Fibroblast of lung (primary cell): Measurements from ENCODE around the gene CD1D. TPM values are rescaled to one million over a fixed set of nuclear protein-coding genes. Genes with fewer than 3 reads are reported as not detected.

ENCODE experiments used
- DNase-seq, 2 donors: peaks; one replicate each; pipeline versions ENCODE4 v3.0.0 to v3.0.0-alpha.2; 2010; ENCODE audit warnings: low read depth in 2 of 2
- H2AFZ ChIP-seq: 2 replicates; pipeline ENCODE4 v1.5.1; 2012; ENCODE audit warnings: low read length, control low read depth, inconsistent platforms
- H3K27ac ChIP-seq: 2 replicates; pipeline ENCODE4 v1.5.1; 2011; ENCODE audit warnings: low read length, control low read depth; ENCODE audit not compliant: insufficient read depth
- H3K27me3 ChIP-seq: 2 replicates; pipeline ENCODE4 v1.5.1; 2011; ENCODE audit warnings: mild to moderate bottlenecking, low read length; ENCODE audit not compliant: control insufficient read depth, insufficient read depth
- H3K36me3 ChIP-seq: 2 replicates; pipeline ENCODE4 v1.5.1; 2011; ENCODE audit warnings: low read length; ENCODE audit not compliant: control insufficient read depth, insufficient read depth
- H3K4me1 ChIP-seq: 2 replicates; pipeline ENCODE4 v1.5.1; 2011; ENCODE audit warnings: low read length; ENCODE audit not compliant: control insufficient read depth, insufficient read depth; ENCODE audit errors: extremely low read depth
- H3K4me2 ChIP-seq: 2 replicates; pipeline ENCODE4 v1.5.1; 2011; ENCODE audit warnings: low read length, control low read depth; ENCODE audit not compliant: insufficient read depth; ENCODE audit errors: extremely low read depth
- H3K4me3 ChIP-seq, 4 experiments: fragments of 200-600 bp in 1 of 4; sonication (generic) in 1 of 4; replicated peaks in 1 of 4; 2 replicates each; pipeline ENCODE4 v1.5.1; 2011 to 2016; ENCODE audit warnings: low read length in 4 of 4, low read depth in 3 of 4, mild to moderate bottlenecking in 3 of 4, control low read depth in 2 of 4, inconsistent platforms in 1 of 4, mixed read lengths in 1 of 4; ENCODE audit not compliant: insufficient read depth in 1 of 4; ENCODE audit errors: control extremely low read depth in 1 of 4
- H3K79me2 ChIP-seq: 2 replicates; pipeline ENCODE4 v1.5.1; 2012; ENCODE audit warnings: mild to moderate bottlenecking, low read length, inconsistent platforms; ENCODE audit not compliant: control insufficient read depth, insufficient read depth
- H3K9ac ChIP-seq: 2 replicates; pipeline ENCODE4 v1.5.1; 2011; ENCODE audit warnings: mild to moderate bottlenecking, low read length, control low read depth; ENCODE audit not compliant: insufficient read depth
- H3K9me3 ChIP-seq: 2 replicates; pipeline ENCODE4 v1.5.1; 2012; ENCODE audit warnings: low read depth, low read length; ENCODE audit not compliant: control insufficient read depth, insufficient read depth
- H4K20me1 ChIP-seq: 2 replicates; pipeline ENCODE4 v1.5.1; 2011; ENCODE audit warnings: low read length; ENCODE audit not compliant: control insufficient read depth, insufficient read depth; ENCODE audit errors: extremely low read depth
- CTCF ChIP-seq, 2 donors: IDR thresholded peaks in 1 of 2; conservative IDR thresholded peaks in 1 of 2; 1 replicate in 1 of 2; 2 replicates in 1 of 2; pipeline ENCODE4 v1.5.1; 2011 to 2012; ENCODE audit warnings: low read length in 2 of 2, control low read depth in 1 of 2, inconsistent platforms in 1 of 2, low read depth in 1 of 2, mild to moderate bottlenecking in 1 of 2
- EZH2 ChIP-seq: IDR thresholded peaks from 2 replicates; pipeline ENCODE4 v1.5.1; 2012; ENCODE audit warnings: low read length, control low read depth, mild to moderate bottlenecking; ENCODE audit errors: missing control alignments
- polyA plus RNA-seq, 2 donors: library from polyadenylated mRNA; depleted of rRNA in 1 of 2; stranded (reverse) in 1 of 2; unstranded in 1 of 2; fragments of >200 nt; gene quantifications; 2 replicates each; pipeline ENCODE4 v1.2.1, GENCODE V29; 2011 to 2012; ENCODE audit warnings: missing spikeins in 1 of 2
- total RNA-seq: library from RNA; depleted of rRNA; stranded (reverse); fragments of >200 nt; gene quantifications from 2 replicates; pipeline ENCODE4 v1.2.1, GENCODE V29; 2014

The CD1D gene
- total and polyA plus RNA-seq, 2 donors (not counting 1 experiment from before 2014, with no cell fraction given): 0.66 TPM; not detected in 1

DNA sequence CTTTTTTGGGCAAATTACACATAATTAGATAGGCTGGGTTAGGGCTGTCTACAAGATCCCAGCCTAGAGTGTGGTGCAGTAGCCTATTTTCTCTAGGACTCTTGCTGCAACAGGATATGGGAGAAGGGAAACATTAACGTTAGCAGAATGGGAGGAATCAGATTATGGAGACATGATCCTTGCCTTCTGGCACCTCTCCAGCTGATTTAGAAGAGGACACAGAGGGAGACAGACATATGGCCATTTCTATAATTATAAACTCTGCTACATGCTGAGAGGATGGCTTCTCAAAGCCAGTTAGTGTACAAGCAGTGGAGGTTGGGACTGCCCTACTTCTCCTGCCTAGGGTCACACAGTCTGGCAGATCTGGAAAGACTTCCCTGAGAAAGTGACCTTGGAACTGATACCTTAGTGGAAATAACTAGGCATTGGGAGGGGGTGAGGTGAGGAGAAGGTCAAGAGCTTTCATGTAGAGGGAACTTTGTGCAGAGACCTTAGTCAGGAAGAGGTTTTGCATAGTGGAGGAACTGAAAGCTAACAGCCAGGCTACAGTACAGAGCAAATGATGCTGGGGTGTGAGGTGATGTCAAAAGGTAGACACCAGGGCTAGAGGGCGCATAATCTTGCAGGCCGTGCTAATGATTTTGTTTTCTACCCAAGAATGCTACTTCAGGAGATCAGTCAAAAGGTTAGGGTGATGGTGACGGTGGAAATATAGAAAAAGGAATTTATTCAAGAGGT is 1.2 kb upstream of the CD1D start:
- Histone ChIP-seq H3K4me3 (no peak overlapping the region), H3K36me3 (no peaks in the 10 kb centered on the region), H3K9me3 (no peaks in the 10 kb centered on the region), H3K4me2 (no peak overlapping the region), H4K20me1 (no peaks in the 10 kb centered on the region), H3K4me1 (no peaks in the 10 kb centered on the region), H3K27ac (no peak overlapping the region), H3K79me2 (no peaks in the 10 kb centered on the region), H2AFZ (no peak overlapping the region), H3K27me3 (peaks cover 41% of the 10 kb centered on the region), H3K9ac (no peak overlapping the region)
- no peak for DNase-seq
- TF ChIP-seq EZH2 (no peak), CTCF (conservative IDR thresholded peaks at IDR 0.05 in 1 of 2, IDR thresholded peaks at IDR 0.05 in 1 of 2; ENCODE audit: low read depth in 1 of 2, low read length in 2 of 2) (no peak)

DNA sequence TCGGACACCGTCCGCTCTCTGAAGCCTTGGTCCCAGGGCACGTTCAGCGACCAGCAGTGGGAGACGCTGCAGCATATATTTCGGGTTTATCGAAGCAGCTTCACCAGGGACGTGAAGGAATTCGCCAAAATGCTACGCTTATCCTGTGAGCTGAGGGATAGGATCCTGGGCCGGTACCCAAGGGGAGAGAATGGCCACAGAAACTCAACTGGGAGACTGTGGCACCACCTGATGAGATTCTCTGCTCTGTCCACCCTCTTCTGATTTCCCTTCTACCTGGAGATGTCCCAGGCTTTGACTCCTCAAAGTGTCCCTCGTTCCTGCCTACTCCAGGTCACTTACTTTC is 855 bp downstream of the CD1D start:
- TF ChIP-seq CTCF (conservative IDR thresholded peaks at IDR 0.05 in 1 of 2, IDR thresholded peaks at IDR 0.05 in 1 of 2; ENCODE audit: low read depth in 1 of 2, low read length in 2 of 2): no peak
- TF ChIP-seq EZH2: no peak
- H3K79me2 ChIP-seq: no peaks in the 10 kb centered on the region
- DNase-seq: no peak
- no peaks in the 10 kb centered on the region for H3K36me3 ChIP-seq
- no peaks in the 10 kb centered on the region for H3K4me1 ChIP-seq
- peak overlapping the region in 1 of 4 experiments; percentile 35 for H3K4me3 ChIP-seq
- H4K20me1 ChIP-seq: no peaks in the 10 kb centered on the region
- H3K4me2 ChIP-seq: no peak overlapping the region
- peaks cover 41% of the 10 kb centered on the region for H3K27me3 ChIP-seq
- no peaks in the 10 kb centered on the region for H3K9me3 ChIP-seq
- no peak overlapping the region for H2AFZ ChIP-seq
- H3K9ac ChIP-seq: no peak overlapping the region
- no peak overlapping the region for H3K27ac ChIP-seq

GRCh38 chr1:158185770-158186169 is 5.1 kb downstream of the CD1D start:
- H3K27me3 ChIP-seq: peaks cover 21% of the 10 kb centered on the region
- no peaks in the 10 kb centered on the region for H4K20me1 ChIP-seq
- H3K4me3 ChIP-seq: no peak overlapping the region
- no peaks in the 10 kb centered on the region for H3K79me2 ChIP-seq
- no peak overlapping the region for H3K27ac ChIP-seq
- no peak overlapping the region for H3K9ac ChIP-seq
- no peaks in the 10 kb centered on the region for H3K9me3 ChIP-seq
- no peaks in the 10 kb centered on the region for H3K4me1 ChIP-seq
- H3K36me3 ChIP-seq: no peaks in the 10 kb centered on the region
- H2AFZ ChIP-seq: no peak overlapping the region
- no peak for TF ChIP-seq EZH2
- no peak for TF ChIP-seq CTCF (conservative IDR thresholded peaks at IDR 0.05 in 1 of 2, IDR thresholded peaks at IDR 0.05 in 1 of 2; ENCODE audit: low read depth in 1 of 2, low read length in 2 of 2)
- no peak for DNase-seq
- no peak overlapping the region for H3K4me2 ChIP-seq
